Epidermal melanocyte (primary cell): ENCODE measurements around the gene IFRD2.
A peak's percentile ranks its signal among the peaks of the same experiment; 100 is the strongest.

Experiments used
- DNase-seq: peaks from one replicate; pipeline ENCODE4 v3.0.0; 2011; ENCODE audit warnings: low spot score; ENCODE audit not compliant: insufficient read length

IFRD2 gene

GRCh38 chr3:50302095-50303012, 10.1 kb upstream of the IFRD2 start:
- no peak for DNase-seq

- DNase-seq: no peak
These were observed 8.5 kb upstream of the IFRD2 start for GRCh38 chr3:50300681-50301254.

GRCh38 chr3:50299929-50300680, 7.9 kb upstream of the IFRD2 start:
- no peak for DNase-seq

- no peak for DNase-seq
These were observed 7.4 kb upstream of the IFRD2 start for GRCh38 chr3:50299638-50299928.

GRCh38 chr3:50298836-50299637, 6.8 kb upstream of the IFRD2 start, which contains the start of the genes HYAL3 and NAA80:
Gene HYAL3 (minus strand): TSS chr3:50299405. CDS start chr3:50295602, 3,803 bp downstream.
Gene NAA80 (minus strand): TSS chr3:50299405. CDS start chr3:50297463, 1,942 bp downstream.
- peak; percentile 98 for DNase-seq

GRCh38 chr3:50297896-50298725, 5.9 kb upstream of the IFRD2 start:
- DNase-seq: no peak

- no peak for DNase-seq
These were observed 5.2 kb upstream of the IFRD2 start for GRCh38 chr3:50297384-50297775.

GRCh38 chr3:50296721-50297383, 4.6 kb upstream of the IFRD2 start:
- no peak for DNase-seq

- no peak for DNase-seq
These were observed 3.6 kb upstream of the IFRD2 start for GRCh38 chr3:50295553-50296431.

- no peak for DNase-seq
These were observed 2.5 kb upstream of the IFRD2 start for GRCh38 chr3:50294492-50295403.

- no peak for DNase-seq
These were observed 1.9 kb upstream of the IFRD2 start for GRCh38 chr3:50294089-50294488.

- no peak for DNase-seq
These were observed 1.0 kb upstream of the IFRD2 start for GRCh38 chr3:50293079-50293801.

- no peak for DNase-seq
These were observed 2.0 kb downstream of the IFRD2 start for GRCh38 chr3:50290161-50290641.

GRCh38 chr3:50289130-50289529, 3.1 kb downstream of the IFRD2 start:
- DNase-seq: no peak

GRCh38 chr3:50288387-50289007, 3.7 kb downstream of the IFRD2 start:
- DNase-seq: no peak

- DNase-seq: no peak
These were observed 5.0 kb downstream of the IFRD2 start for GRCh38 chr3:50287262-50287661.
